Loucy (cell line): ENCODE measurements around the gene UNC79.

Experiments
- H2AFZ ChIP-seq: fragments of 200-600 bp; sonication (generic); 2 replicates; pipeline ENCODE4 v1.6.0; 2016; ENCODE audit warnings: antibody characterized with exemption, mild to moderate bottlenecking, low read length, moderate library complexity
- H3F3A ChIP-seq: fragments of 200-600 bp; 2 replicates; pipeline ENCODE4 v1.6.0; 2016; ENCODE audit warnings: antibody characterized with exemption, low read depth, mild to moderate bottlenecking
- H3K27me3 ChIP-seq: fragments of 200-600 bp; sonication (generic); 2 replicates; pipeline ENCODE4 v1.6.1; 2014; ENCODE audit warnings: low read length, mild to moderate bottlenecking; ENCODE audit not compliant: insufficient read depth, poor library complexity, severe bottlenecking
- H3K36me3 ChIP-seq: fragments of 200-600 bp; sonication (generic); 2 replicates; pipeline ENCODE4 v1.6.1; 2016; ENCODE audit warnings: low read length; ENCODE audit not compliant: insufficient read depth
- H3K4me1 ChIP-seq: fragments of 200-600 bp; sonication (generic); 2 replicates; pipeline ENCODE4 v1.5.1; 2014; ENCODE audit warnings: low read length, mild to moderate bottlenecking; ENCODE audit not compliant: insufficient read depth, poor library complexity, severe bottlenecking
- H3K4me2 ChIP-seq: fragments of 200-600 bp; sonication (generic); 2 replicates; pipeline ENCODE4 v1.6.0; 2014; ENCODE audit warnings: antibody characterized with exemption, low read length, low read depth, mild to moderate bottlenecking; ENCODE audit not compliant: poor library complexity, severe bottlenecking
- H3K4me3 ChIP-seq: fragments of 200-600 bp; sonication (generic); 2 replicates; pipeline ENCODE4 v1.5.1; 2014; ENCODE audit warnings: low read length, mild to moderate bottlenecking, mixed read lengths; ENCODE audit not compliant: poor library complexity, severe bottlenecking
- H3K79me2 ChIP-seq: fragments of 200-600 bp; sonication (generic); 2 replicates; pipeline ENCODE4 v1.6.1; 2014; ENCODE audit warnings: low read length; ENCODE audit not compliant: insufficient read depth
- H3K9ac ChIP-seq: fragments of 200-600 bp; sonication (generic); 2 replicates; pipeline ENCODE4 v1.6.0; 2014; ENCODE audit warnings: mild to moderate bottlenecking, low read depth, low read length, moderate library complexity; ENCODE audit not compliant: poor library complexity, severe bottlenecking
- H3K9me2 ChIP-seq: fragments of 200-600 bp; sonication (generic); replicated peaks from 2 replicates; pipeline ENCODE4 v1.6.1; 2016; ENCODE audit warnings: low read depth, low read length, mixed read lengths
- H3K9me3 ChIP-seq: fragments of 200-600 bp; sonication (generic); 2 replicates; pipeline ENCODE4 v1.6.1; 2014; ENCODE audit warnings: mild to moderate bottlenecking, antibody characterized with exemption, low read length, low read depth; ENCODE audit not compliant: insufficient read depth
- H4K20me1 ChIP-seq: fragments of 200-600 bp; sonication (generic); 2 replicates; pipeline ENCODE4 v1.6.0; 2014; ENCODE audit warnings: antibody characterized with exemption, low read length, mild to moderate bottlenecking; ENCODE audit not compliant: insufficient read depth, poor library complexity, severe bottlenecking
- EZH2phosphoT487 ChIP-seq: fragments of 200-600 bp; IDR thresholded peaks from 2 replicates; pipeline ENCODE4 v1.6.1; 2018; ENCODE audit warnings: antibody characterized with exemption, mild to moderate bottlenecking, moderate library complexity, borderline replicate concordance
- TF ChIP-seq, protein P1 (sequence below): fragments of 200-600 bp; sonication (generic); conservative IDR thresholded peaks from 2 replicates; pipeline ENCODE4 v1.5.1; 2014; ENCODE audit warnings: mild to moderate bottlenecking, antibody characterized with exemption, low read length

Gene UNC79

DNA sequence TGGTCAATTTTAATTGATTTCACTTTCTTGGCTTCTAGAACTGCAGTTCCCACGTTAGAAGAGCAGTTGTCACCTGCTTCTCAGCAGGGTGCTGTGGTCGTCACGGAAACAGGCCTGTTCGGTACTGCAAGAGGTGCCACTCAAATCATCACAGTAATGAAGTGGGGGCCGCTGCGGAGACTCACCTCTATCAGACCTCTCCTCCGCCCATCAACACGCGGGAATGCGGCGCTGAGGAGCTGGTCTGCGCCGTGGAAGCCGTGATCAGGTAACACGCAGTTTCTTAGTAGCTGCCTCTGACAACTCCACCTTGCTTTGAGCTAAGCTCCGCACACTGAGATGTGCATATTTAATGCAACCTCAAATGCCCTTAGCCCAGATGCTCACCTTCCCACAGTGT, 107.2 kb downstream of the UNC79 start:
- no peaks in the 10 kb centered on the region for H3K27me3 ChIP-seq

DNA sequence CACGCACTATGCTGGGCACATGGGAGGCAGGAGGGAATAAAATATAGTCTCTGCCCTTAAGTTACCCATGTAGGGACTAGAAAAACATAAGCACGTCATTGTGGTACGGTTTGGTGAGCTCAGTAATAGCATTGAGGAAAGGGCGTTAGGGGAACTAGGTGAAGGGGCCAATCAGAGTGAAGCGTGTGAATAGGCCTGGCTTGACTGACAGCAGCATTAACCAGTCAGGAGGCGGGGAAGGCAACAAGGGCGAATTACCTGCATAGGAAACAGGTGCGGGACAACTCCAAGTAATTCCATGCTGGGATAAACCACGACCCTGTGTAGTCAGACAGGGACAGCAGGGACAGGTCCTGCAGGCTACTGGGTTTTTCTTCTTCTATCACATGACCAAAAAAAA, 107.7 kb downstream of the UNC79 start:
- Histone ChIP-seq H3K4me1 (peaks cover 3% of the 10 kb centered on the region), H3K27me3 (no peaks in the 10 kb centered on the region), H3K79me2 (no peaks in the 10 kb centered on the region), H3K36me3 (peaks cover 4% of the 10 kb centered on the region; the same call in 1 of the 2 replicates), H3K9ac (no peak overlapping the region), H3K9me2 (no peaks in the 10 kb centered on the region), H3K4me2 (no peak overlapping the region), H3K4me3 (no peak overlapping the region), H4K20me1 (no peaks in the 10 kb centered on the region), H3K9me3 (no peaks in the 10 kb centered on the region), H3F3A (no peaks in the 10 kb centered on the region), H2AFZ (no peak overlapping the region)
- TF ChIP-seq, protein P1, sequence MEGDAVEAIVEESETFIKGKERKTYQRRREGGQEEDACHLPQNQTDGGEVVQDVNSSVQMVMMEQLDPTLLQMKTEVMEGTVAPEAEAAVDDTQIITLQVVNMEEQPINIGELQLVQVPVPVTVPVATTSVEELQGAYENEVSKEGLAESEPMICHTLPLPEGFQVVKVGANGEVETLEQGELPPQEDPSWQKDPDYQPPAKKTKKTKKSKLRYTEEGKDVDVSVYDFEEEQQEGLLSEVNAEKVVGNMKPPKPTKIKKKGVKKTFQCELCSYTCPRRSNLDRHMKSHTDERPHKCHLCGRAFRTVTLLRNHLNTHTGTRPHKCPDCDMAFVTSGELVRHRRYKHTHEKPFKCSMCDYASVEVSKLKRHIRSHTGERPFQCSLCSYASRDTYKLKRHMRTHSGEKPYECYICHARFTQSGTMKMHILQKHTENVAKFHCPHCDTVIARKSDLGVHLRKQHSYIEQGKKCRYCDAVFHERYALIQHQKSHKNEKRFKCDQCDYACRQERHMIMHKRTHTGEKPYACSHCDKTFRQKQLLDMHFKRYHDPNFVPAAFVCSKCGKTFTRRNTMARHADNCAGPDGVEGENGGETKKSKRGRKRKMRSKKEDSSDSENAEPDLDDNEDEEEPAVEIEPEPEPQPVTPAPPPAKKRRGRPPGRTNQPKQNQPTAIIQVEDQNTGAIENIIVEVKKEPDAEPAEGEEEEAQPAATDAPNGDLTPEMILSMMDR = no peak
- TF ChIP-seq EZH2phosphoT487 = no peak

More for the DNA sequence above, 107.2 kb downstream of the UNC79 start:
- Histone ChIP-seq H3K4me3 (no peak overlapping the region), H3K4me1 (peaks cover 3% of the 10 kb centered on the region), H3K9ac (no peak overlapping the region), H3F3A (no peaks in the 10 kb centered on the region), H3K9me2 (no peaks in the 10 kb centered on the region), H3K79me2 (no peaks in the 10 kb centered on the region), H3K36me3 (peaks cover 4% of the 10 kb centered on the region; the same call in 1 of the 2 replicates), H4K20me1 (no peaks in the 10 kb centered on the region), H3K9me3 (no peaks in the 10 kb centered on the region), H2AFZ (no peak overlapping the region), H3K4me2 (no peak overlapping the region)
- no peak for TF ChIP-seq EZH2phosphoT487
- TF ChIP-seq, protein P1 = no peak

DNA sequence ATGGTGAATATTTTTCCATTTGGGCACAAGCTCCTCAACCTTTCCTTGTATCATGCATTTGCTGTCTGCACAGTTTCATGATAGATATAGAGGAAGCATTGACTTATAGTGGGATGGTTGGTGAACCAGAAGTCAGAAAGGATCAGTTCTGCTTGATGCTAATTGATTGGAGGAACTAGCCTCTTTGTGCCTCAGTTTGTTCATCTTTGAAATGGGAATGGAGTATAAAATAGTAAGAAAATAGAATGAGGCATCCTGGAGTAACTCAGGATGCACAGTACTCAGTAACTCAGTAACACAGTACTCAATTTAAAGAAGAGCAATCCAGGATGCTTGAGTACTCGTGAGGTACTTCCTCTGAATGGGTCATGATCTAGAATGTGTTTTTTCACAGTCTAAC, 109.5 kb downstream of the UNC79 start:
- H3K4me2 ChIP-seq = no peak overlapping the region
- H4K20me1 ChIP-seq = no peaks in the 10 kb centered on the region
- H3K4me1 ChIP-seq = peaks cover 3% of the 10 kb centered on the region
- H3K9me2 ChIP-seq = no peaks in the 10 kb centered on the region
- no peaks in the 10 kb centered on the region for H3K27me3 ChIP-seq
- no peak for TF ChIP-seq EZH2phosphoT487
- TF ChIP-seq, protein P1 = no peak
- no peak overlapping the region for H3K9ac ChIP-seq
- H3K36me3 ChIP-seq = peaks cover 7% of the 10 kb centered on the region; the same call in 1 of the 2 replicates
- no peaks in the 10 kb centered on the region for H3F3A ChIP-seq
- H2AFZ ChIP-seq = no peak overlapping the region
- H3K4me3 ChIP-seq = no peak overlapping the region
- H3K9me3 ChIP-seq = no peaks in the 10 kb centered on the region
- no peaks in the 10 kb centered on the region for H3K79me2 ChIP-seq
